Neural cell (in vitro differentiated cells): ENCODE data around the gene KLK13. TPM values are rescaled to one million over a fixed set of nuclear protein-coding genes. Genes with fewer than 3 reads are reported as not detected.

Experiments used
- H2AFZ ChIP-seq: fragments of 200-600, 300-800 bp; sonication (generic), shearing (Covaris generic); 2 replicates; pipeline ENCODE4 v1.6.0; 2014; ENCODE audit warnings: low read depth, mild to moderate bottlenecking, antibody characterized with exemption, low read length, moderate library complexity
- H3F3A ChIP-seq: fragments of 200-600 bp; shearing (Covaris generic); 2 replicates; pipeline ENCODE4 v1.6.1; 2016; ENCODE audit warnings: mild to moderate bottlenecking, moderate library complexity, mixed read lengths, antibody characterized with exemption, low read length; ENCODE audit not compliant: insufficient read depth, poor library complexity, severe bottlenecking
- H3K27ac ChIP-seq: fragments of 200-600, 300-800 bp; sonication (generic), shearing (Covaris generic); 2 replicates; pipeline ENCODE4 v1.5.1; 2014; ENCODE audit warnings: mild to moderate bottlenecking, low read length, moderate library complexity
- H3K27me3 ChIP-seq: fragments of 300-800, 200-600 bp; sonication (generic), shearing (Covaris generic); 2 replicates; pipeline ENCODE4 v1.6.0; 2014; ENCODE audit warnings: mild to moderate bottlenecking, low read depth, low read length, moderate library complexity; ENCODE audit not compliant: insufficient read depth
- H3K36me3 ChIP-seq: fragments of 300-800, 200-600 bp; sonication (generic), shearing (Covaris generic); 2 replicates; pipeline ENCODE4 v1.5.1; 2014; ENCODE audit warnings: mild to moderate bottlenecking, antibody characterized with exemption, low read length, moderate library complexity; ENCODE audit not compliant: insufficient read depth
- H3K4me2 ChIP-seq: fragments of 300-800, 200-600 bp; sonication (generic), shearing (Covaris generic); 2 replicates; pipeline ENCODE4 v1.6.0; 2014; ENCODE audit warnings: mild to moderate bottlenecking, low read length
- H3K4me3 ChIP-seq: fragments of 300-800, 200-600 bp; sonication (generic), shearing (Covaris generic); 2 replicates; pipeline ENCODE4 v1.5.1; 2014; ENCODE audit warnings: mild to moderate bottlenecking, low read length, moderate library complexity
- H3K79me2 ChIP-seq: fragments of 200-600 bp; shearing (Covaris generic); replicated peaks from 2 replicates; pipeline ENCODE4 v1.6.0; 2014; ENCODE audit warnings: mild to moderate bottlenecking, low read length, moderate library complexity; ENCODE audit not compliant: insufficient read depth
- H3K9ac ChIP-seq: fragments of 300-800, 200-600 bp; sonication (generic), shearing (Covaris generic); 2 replicates; pipeline ENCODE4 v1.6.1; 2016; ENCODE audit warnings: mild to moderate bottlenecking, low read length, mixed read lengths
- H3K9me2 ChIP-seq: fragments of 200-600 bp; shearing (Covaris generic); 2 replicates; pipeline ENCODE4 v1.6.1; 2016; ENCODE audit warnings: mild to moderate bottlenecking, low read length, mixed read lengths; ENCODE audit not compliant: insufficient read depth
- H3K9me3 ChIP-seq: fragments of 200-600, 300-800 bp; sonication (generic), shearing (Covaris generic); 2 replicates; pipeline ENCODE4 v1.6.1; 2016; ENCODE audit warnings: mild to moderate bottlenecking, mixed run types, low read length, moderate library complexity, mixed read lengths
- H4K20me1 ChIP-seq: fragments of 200-600 bp; shearing (Covaris generic); 2 replicates; pipeline ENCODE4 v1.6.1; 2016; ENCODE audit warnings: mild to moderate bottlenecking, mixed run types; ENCODE audit not compliant: insufficient read depth
- EP300 ChIP-seq: fragments of 450-650 bp; conservative IDR thresholded peaks from 2 replicates; pipeline ENCODE4 v1.6.1; 2014; ENCODE audit warnings: antibody characterized with exemption, mild to moderate bottlenecking, moderate library complexity; ENCODE audit not compliant: poor library complexity, severe bottlenecking
- EZH2 ChIP-seq: fragments of 200-600, 300-800 bp; shearing (Covaris generic), sonication (generic); IDR thresholded peaks from 2 replicates; pipeline ENCODE4 v1.6.1; 2014; ENCODE audit warnings: antibody characterized with exemption, low read length, borderline replicate concordance, mild to moderate bottlenecking; ENCODE audit not compliant: insufficient read depth, poor library complexity, severe bottlenecking
- MXI1 ChIP-seq: fragments of 450-650 bp; conservative IDR thresholded peaks from 2 replicates; pipeline ENCODE4 v1.6.1; 2014; ENCODE audit warnings: antibody characterized with exemption, mild to moderate bottlenecking; ENCODE audit not compliant: poor library complexity, severe bottlenecking
- POLR2AphosphoS5 ChIP-seq: IDR thresholded peaks from 2 replicates; pipeline ENCODE4 v1.6.1; 2012
- RAD21 ChIP-seq: fragments of 450-650 bp; conservative IDR thresholded peaks from 2 replicates; pipeline ENCODE4 v1.6.1; 2014; ENCODE audit warnings: antibody characterized with exemption, mild to moderate bottlenecking, moderate library complexity
- REST ChIP-seq: IDR thresholded peaks from 2 replicates; pipeline ENCODE4 v1.6.1; 2012; ENCODE audit warnings: borderline replicate concordance
- SMC3 ChIP-seq: fragments of 450-650 bp; conservative IDR thresholded peaks from 2 replicates; pipeline ENCODE4 v1.6.1; 2014; ENCODE audit warnings: antibody characterized with exemption, mild to moderate bottlenecking, moderate library complexity; ENCODE audit not compliant: poor library complexity
- TAF1 ChIP-seq: IDR thresholded peaks from 2 replicates; pipeline ENCODE4 v1.6.1; 2012; ENCODE audit warnings: low read depth
- polyA plus RNA-seq: library from polyadenylated mRNA; depleted of rRNA; stranded (reverse); fragments of >200 nt; gene quantifications from 2 replicates; pipeline ENCODE4 v1.2.3, GENCODE V29; 2014
- TF ChIP-seq, protein P1 (sequence below): fragments of 450-650 bp; IDR thresholded peaks from 2 replicates; pipeline ENCODE4 v1.5.1; 2014; ENCODE audit warnings: antibody characterized with exemption, mild to moderate bottlenecking, moderate library complexity; ENCODE audit not compliant: poor library complexity, severe bottlenecking

The KLK13 gene
- polyA plus RNA-seq, 1 donor from 2014 or later, result not detected

GRCh38 chr19:51040151-51040550, 24.7 kb downstream of the KLK13 start:
- TF ChIP-seq REST, result no peak
- TF ChIP-seq EZH2, result no peak
- no peak for TF ChIP-seq SMC3
- TF ChIP-seq MXI1, result no peak
- no peak for TF ChIP-seq RAD21
- H3K27me3 ChIP-seq, result no peaks in the 10 kb centered on the region
- H3K9me2 ChIP-seq, result no peaks in the 10 kb centered on the region
- H3K4me2 ChIP-seq, result no peak overlapping the region
- H3K36me3 ChIP-seq, result no peaks in the 10 kb centered on the region
- no peak overlapping the region for H2AFZ ChIP-seq
- H4K20me1 ChIP-seq, result no peaks in the 10 kb centered on the region
- H3F3A ChIP-seq, result no peaks in the 10 kb centered on the region
- no peak overlapping the region for H3K4me3 ChIP-seq
- no peaks in the 10 kb centered on the region for H3K9me3 ChIP-seq
- H3K79me2 ChIP-seq, result no peaks in the 10 kb centered on the region
- no peak overlapping the region for H3K9ac ChIP-seq
- H3K27ac ChIP-seq, result no peak overlapping the region

- H3K36me3 ChIP-seq, result no peaks in the 10 kb centered on the region
- no peak overlapping the region for H3K4me3 ChIP-seq
- H3K9me2 ChIP-seq, result no peaks in the 10 kb centered on the region
- H3K27me3 ChIP-seq, result no peaks in the 10 kb centered on the region
- H3F3A ChIP-seq, result no peaks in the 10 kb centered on the region
- no peak overlapping the region for H3K9ac ChIP-seq
- no peak overlapping the region for H3K27ac ChIP-seq
- no peaks in the 10 kb centered on the region for H3K79me2 ChIP-seq
- no peak for TF ChIP-seq MXI1
- TF ChIP-seq TAF1, result no peak
- TF ChIP-seq, protein P1, sequence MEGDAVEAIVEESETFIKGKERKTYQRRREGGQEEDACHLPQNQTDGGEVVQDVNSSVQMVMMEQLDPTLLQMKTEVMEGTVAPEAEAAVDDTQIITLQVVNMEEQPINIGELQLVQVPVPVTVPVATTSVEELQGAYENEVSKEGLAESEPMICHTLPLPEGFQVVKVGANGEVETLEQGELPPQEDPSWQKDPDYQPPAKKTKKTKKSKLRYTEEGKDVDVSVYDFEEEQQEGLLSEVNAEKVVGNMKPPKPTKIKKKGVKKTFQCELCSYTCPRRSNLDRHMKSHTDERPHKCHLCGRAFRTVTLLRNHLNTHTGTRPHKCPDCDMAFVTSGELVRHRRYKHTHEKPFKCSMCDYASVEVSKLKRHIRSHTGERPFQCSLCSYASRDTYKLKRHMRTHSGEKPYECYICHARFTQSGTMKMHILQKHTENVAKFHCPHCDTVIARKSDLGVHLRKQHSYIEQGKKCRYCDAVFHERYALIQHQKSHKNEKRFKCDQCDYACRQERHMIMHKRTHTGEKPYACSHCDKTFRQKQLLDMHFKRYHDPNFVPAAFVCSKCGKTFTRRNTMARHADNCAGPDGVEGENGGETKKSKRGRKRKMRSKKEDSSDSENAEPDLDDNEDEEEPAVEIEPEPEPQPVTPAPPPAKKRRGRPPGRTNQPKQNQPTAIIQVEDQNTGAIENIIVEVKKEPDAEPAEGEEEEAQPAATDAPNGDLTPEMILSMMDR, result no peak
- TF ChIP-seq RAD21, result no peak
- no peak for TF ChIP-seq EP300
- TF ChIP-seq REST, result no peak
- no peak for TF ChIP-seq POLR2AphosphoS5
- TF ChIP-seq EZH2, result no peak
- TF ChIP-seq SMC3, result no peak
- no peak overlapping the region for H2AFZ ChIP-seq
- H3K4me2 ChIP-seq, result no peak overlapping the region
- H4K20me1 ChIP-seq, result no peaks in the 10 kb centered on the region
- H3K9me3 ChIP-seq, result no peaks in the 10 kb centered on the region
Observed at GRCh38 chr19:51036519-51036918, 28.4 kb downstream of the KLK13 start.
